Stimulated activated CD8-positive, alpha-beta memory T cell treated with anti-CD3 and anti-CD28 coated beads, Interleukin-12 subunit alpha, Interleukin-12 subunit beta, amount 100 ng/mL, for 1 hour (primary cell): ENCODE results near the gene P2RX3.

Source experiments
- DNase-seq: peaks from one replicate; pipeline ENCODE4 v3.0.0-alpha.2; 2020; ENCODE audit warnings: low read depth

The P2RX3 gene

DNA sequence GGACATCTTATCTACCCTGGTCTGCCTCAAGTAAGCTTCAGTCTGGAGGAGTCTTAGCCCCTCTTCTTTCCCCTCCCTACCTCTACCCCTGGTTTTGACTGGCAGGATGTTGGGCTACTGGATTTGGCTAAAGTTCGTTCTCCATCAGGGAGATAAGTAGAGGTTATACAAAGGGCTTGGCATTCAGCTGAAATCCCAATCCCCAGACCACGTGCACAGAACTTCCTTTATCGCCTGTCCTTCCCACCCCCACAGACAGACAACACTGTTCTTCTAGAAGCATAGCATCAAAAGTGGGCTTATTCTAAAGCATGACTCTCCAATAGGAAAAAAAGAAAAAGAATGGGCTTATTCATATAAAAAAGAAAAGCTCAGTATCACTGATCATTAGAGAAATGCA lies 35.0 kb downstream of the P2RX3 start:
- DNase-seq: no peak

DNA sequence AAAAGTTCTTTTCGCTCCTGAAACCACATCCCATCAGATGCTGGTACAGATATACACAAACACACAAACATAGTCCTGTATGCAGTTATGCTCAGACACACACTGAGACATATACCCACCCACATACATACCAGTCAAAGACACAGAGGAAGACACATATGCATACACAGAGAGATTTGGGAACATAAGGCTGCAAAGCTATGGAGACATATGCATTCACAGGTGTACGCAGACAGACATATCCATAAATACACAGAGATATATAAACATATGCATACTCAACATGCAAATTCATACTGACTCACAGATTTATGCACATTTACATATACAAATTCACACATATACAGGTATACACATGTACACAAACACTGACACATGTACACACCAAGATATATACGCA lies 36.8 kb downstream of the P2RX3 start:
- no peak for DNase-seq

GRCh38 chr11:57375490-57375889 lies 37.3 kb downstream of the P2RX3 start:
- DNase-seq: no peak

DNA sequence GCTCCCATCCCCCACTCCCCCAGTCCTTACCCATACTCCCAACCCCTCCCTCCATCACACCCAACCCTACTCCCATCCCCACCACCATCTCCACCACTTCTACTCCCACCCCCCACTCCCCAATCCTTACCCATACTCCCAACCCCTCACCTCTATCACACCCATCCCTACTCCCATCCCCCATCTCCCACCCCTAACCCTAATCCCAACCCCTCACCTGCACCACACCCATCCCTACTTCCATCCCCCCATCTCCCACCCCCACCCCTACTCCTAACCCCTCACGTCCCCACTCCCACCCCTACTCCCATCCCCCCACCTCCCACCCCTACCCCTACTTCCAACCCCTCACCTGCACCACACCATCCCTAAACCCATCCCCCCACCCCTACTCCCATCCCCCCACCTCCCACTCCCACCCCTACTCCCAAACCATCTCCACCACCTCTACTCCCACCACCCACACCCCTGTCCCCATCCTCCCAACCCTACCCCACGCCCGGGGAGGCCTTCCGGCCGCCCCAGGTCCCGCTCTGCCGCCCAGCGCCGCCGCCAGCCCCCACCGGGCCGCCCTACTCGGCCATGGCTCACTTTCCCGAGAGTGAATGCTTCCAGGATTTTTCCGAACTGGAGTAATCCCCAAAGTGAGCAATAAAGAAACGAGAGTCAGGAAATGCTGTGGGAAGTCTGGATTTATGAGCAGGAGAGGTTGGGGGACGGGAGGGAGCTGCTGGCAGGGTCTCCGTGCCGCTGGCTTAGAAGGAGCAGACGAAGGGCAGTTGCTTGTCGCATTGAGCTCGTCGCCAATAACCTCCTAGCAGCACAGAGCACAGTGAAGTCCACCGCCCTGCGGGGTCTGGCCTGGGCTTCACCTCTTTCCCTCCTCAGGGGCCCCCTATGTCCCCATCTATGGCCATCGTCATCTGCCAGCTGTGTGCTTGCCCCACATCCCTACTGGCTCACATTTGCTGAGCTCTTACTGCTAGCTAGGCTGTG lies 38.2 kb downstream of the P2RX3 start:
- no peak for DNase-seq

DNA sequence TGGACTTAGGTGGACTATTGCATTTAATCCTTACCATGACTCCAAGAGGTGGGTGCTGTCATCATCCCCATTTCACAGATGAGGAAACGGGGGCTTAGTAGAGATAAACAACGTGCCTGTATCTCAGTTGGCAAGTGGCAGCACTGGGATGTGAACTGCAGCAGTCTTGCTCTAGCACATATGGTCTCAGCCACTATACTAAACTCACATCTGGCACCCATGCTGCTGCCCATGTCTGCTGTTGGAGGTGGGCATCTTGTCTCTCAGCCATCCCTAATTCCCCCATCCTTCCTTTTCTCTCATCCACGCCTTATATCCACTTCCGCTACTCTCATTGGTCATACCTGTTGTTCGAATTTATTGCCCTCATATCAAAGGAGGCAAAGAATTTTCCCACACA lies 39.0 kb downstream of the P2RX3 start:
- DNase-seq: no peak

DNA sequence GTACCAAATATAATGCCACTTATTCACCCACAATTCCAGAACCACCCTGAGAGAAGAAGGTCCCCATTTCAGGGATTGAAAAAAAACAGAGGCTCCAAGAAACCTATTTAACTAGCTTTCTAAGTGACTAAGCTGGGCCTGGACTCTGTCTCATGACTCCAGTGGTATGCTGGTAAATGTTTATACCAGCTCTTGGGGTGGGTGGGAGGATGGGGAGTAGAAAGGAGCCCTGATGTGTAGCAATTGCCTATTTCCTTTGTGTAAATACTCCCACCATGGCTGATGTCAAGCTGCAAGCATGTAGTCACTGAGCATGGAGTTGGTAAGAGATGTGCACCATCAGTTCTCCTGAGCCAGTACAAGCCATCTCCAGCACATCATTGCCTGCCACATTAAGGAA lies 40.0 kb downstream of the P2RX3 start:
- no peak for DNase-seq

GRCh38 chr11:57379732-57380131 lies 41.6 kb downstream of the P2RX3 start:
- no peak for DNase-seq

DNA sequence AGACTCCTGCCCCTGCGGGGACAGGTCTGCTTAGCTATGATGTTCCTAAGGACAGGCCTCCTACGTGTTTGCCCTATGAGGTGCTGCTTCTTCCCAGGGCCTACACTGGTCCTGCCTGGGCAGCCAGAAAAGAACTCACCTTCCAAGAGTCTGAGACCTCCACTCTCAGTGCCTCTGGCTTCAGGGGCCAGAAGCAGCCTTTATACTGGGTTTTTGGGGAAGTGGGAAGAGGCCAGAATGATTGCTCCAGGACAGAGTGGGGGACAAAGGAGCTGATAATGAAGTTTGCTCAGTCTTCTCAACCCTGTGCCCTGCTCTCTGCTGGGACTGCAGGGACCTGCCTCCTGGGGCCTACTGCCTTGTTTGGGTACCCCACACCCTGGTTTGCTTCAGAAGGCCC lies 42.8 kb downstream of the P2RX3 start, which contains the start of gene PRG3:
Gene PRG3 (minus strand): TSS at position 176 of the 400 bp plus-strand sequence. CDS start 442 bp downstream, outside the sequence.
- DNase-seq: no peak

- DNase-seq: no peak
Observed at GRCh38 chr11:57386178-57386940, 48.2 kb downstream of the P2RX3 start.

- no peak for DNase-seq
Observed at GRCh38 chr11:57387289-57388030, 49.3 kb downstream of the P2RX3 start.

- no peak for DNase-seq
Observed at GRCh38 chr11:57390535-57390934, 52.4 kb downstream of the P2RX3 start, which contains the start of gene PRG2. PRG2 (minus strand) TSS chr11:57390650; CDS start chr11:57389944, 706 bp downstream.

GRCh38 chr11:57391111-57391510 lies 53.0 kb downstream of the P2RX3 start:
- DNase-seq: no peak

- no peak for DNase-seq
Observed at GRCh38 chr11:57391539-57391938, 53.4 kb downstream of the P2RX3 start.

DNA sequence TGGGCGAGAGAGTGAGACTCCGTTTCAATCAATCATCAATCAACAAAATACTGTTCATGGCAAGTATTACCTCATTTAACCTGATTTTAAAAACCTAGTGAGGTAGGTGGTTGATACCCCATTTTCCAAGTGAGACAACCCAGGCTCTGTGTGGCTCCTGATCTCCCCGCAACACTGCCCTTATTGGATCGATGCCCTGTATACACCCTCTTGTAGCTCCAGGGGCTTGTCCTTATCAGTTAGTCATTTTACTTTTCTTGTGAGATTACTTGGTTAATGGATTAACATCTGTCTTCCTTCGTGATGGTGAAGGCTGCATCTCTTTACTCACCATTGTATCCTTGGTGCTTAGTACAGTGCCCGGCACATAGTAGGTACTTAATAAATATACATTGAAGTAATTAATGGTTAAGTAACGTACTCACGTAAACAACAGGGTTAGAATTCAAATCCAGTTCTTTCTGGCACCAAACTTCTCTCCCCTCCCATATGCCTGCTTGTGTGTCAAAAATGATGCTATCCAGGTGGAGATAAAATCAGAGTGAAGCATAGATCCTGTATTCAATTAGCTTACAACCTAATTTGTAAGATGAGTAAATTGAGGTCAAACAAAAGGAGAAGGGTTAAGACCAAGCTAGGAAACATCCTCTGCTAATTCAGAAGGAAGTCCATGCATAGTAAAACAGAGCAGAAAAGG lies 54.1 kb downstream of the P2RX3 start:
- no peak for DNase-seq

DNA sequence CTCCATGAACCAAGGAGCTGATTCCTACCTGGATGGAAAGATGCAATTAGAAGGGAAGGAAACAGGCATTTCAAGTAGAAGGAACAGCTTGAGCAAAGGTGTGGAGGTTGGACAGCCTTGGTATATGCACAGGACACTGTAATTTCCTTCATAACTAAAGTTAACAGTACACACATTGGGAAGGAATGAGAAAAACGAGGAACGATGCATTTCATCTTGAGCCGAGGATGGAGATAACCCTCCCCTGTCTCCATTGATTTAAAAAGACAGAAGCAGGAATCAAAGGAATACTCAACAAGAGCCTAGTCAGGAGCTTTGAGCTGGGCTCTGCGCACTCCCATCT lies 54.6 kb downstream of the P2RX3 start:
- DNase-seq: no peak

DNA sequence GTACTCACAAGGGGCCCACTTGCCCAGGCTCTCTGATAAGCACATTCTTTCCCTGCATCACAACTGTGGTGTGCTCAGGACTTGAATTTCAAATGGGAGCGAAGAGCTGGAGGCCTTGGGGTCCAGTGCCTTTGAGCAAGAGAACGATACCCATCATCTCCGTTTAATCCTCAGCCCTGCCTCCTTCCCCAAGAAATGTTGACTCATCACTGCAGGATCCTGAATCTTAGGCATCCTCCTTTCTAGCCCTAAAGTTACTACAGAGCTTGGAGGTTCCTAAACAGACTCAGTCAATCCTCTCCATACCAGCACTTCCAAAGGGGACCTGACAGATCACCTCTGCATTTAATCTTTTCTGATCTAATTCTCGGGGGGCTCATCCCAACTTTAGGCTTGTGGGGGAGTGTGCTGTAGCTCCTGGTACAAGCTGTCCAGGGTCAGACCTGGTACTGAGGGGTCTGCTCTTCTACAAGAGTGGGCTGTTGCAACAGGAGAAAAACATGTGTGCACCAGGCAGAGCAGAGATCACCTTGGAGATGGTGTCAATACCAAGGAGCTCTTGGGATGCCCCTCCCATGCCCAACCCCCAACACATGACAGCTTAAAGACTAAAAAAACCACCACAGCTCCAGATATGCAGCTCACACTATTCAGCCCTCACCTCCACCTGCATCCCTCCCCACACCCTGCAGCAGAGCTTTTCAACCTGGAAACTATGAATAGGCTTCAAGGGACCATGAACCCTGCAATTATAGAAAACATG lies 56.2 kb downstream of the P2RX3 start:
- DNase-seq: no peak

- no peak for DNase-seq
Observed at GRCh38 chr11:57395905-57396623, 57.9 kb downstream of the P2RX3 start.

- DNase-seq: no peak
Observed at GRCh38 chr11:57396744-57397143, 58.6 kb downstream of the P2RX3 start.

GRCh38 chr11:57397394-57397990 lies 59.3 kb downstream of the P2RX3 start:
- DNase-seq: no peak

- no peak for DNase-seq
Observed at GRCh38 chr11:57399221-57399620, 61.1 kb downstream of the P2RX3 start.
